Esophagus (tissue), 2 donors: ENCODE results near the gene SDR9C7. TPM values are rescaled to one million over a fixed set of nuclear protein-coding genes. Genes with fewer than 3 reads are reported as not detected.
"Not testable (repeated sequence)": the region's sequence is repeated elsewhere in the genome, so short reads cannot be mapped to it uniquely, and the experiment has no call there.

ENCODE experiments used
- H3K27ac ChIP-seq, 2 donors: one replicate each; pipeline ENCODE4 v1.5.1; 2013; ENCODE audit warnings: low read depth in 2 of 2, mild to moderate bottlenecking in 2 of 2, inconsistent platforms in 1 of 2, low read length in 1 of 2, moderate library complexity in 1 of 2
- H3K27me3 ChIP-seq, 2 donors: one replicate each; pipeline ENCODE4 v1.6.1; 2013; ENCODE audit warnings: low read length in 2 of 2, control low read depth in 1 of 2, mild to moderate bottlenecking in 1 of 2; ENCODE audit not compliant: insufficient read depth in 2 of 2, control insufficient read depth in 1 of 2
- H3K36me3 ChIP-seq, 2 donors: one replicate each; pipeline ENCODE4 v1.6.1; 2013; ENCODE audit warnings: low read length in 1 of 2; ENCODE audit not compliant: control insufficient read depth in 2 of 2, insufficient read depth in 2 of 2
- H3K4me1 ChIP-seq, 2 donors: one replicate each; pipeline ENCODE4 v1.6.1; 2013; ENCODE audit warnings: low read length in 1 of 2; ENCODE audit not compliant: control insufficient read depth in 2 of 2, insufficient read depth in 2 of 2
- H3K4me3 ChIP-seq, 2 donors: one replicate each; pipeline ENCODE4 v1.5.1; 2013; ENCODE audit warnings: low read length in 2 of 2, mild to moderate bottlenecking in 2 of 2, low read depth in 1 of 2, moderate library complexity in 1 of 2
- H3K9me3 ChIP-seq, 2 donors: one replicate each; pipeline ENCODE4 v1.6.1; 2013; ENCODE audit warnings: mild to moderate bottlenecking in 2 of 2, low read depth in 1 of 2, low read length in 1 of 2, moderate library complexity in 1 of 2; ENCODE audit not compliant: control insufficient read depth in 2 of 2, insufficient read depth in 1 of 2
- WGBS, 2 donors: extraction: QIAGEN DNeasy Blood & Tissue Kit; methylation state at CpG; one replicate each; pipeline ENCODE4 v1.1.7; 2013; 5-methylcytosine and 5-hydroxymethylcytosine counted together
- polyA plus RNA-seq, 2 donors: library from polyadenylated mRNA; stranded (reverse); fragments of 200-250 nt; gene quantifications; one replicate each; pipeline ENCODE4 v1.2.3, GENCODE V29; 2013
- donor health status: healthy with polysubstance abuse.
- donor health status: Bipolar disorder and iron deficiency.

SDR9C7 gene
- polyA plus RNA-seq, 2 donors: 9.4 to 16.8 TPM

- H3K4me1 ChIP-seq: peaks cover 0 to 8% of the 10 kb centered on the region in 2 donors
- no peak overlapping the region for H3K27ac ChIP-seq
- no peaks in the 10 kb centered on the region for H3K27me3 ChIP-seq
- no peaks in the 10 kb centered on the region for H3K36me3 ChIP-seq
- H3K9me3 ChIP-seq: peaks cover 4 to 7% of the 10 kb centered on the region in 2 donors
- WGBS, 2 donors: 91 to 92% methylated on average over 6 of the region's 6 CpGs
- no peak overlapping the region for H3K4me3 ChIP-seq
These were observed 20.1 kb upstream of the SDR9C7 start for GRCh38 chr12:56954057-56954957.

GRCh38 chr12:56953314-56953713, 19.1 kb upstream of the SDR9C7 start:
- Histone ChIP-seq H3K4me3 (no peak overlapping the region), H3K36me3 (no peaks in the 10 kb centered on the region), H3K9me3 (peaks cover 0 to 4% of the 10 kb centered on the region in 2 donors), H3K4me1 (peaks cover 0 to 8% of the 10 kb centered on the region in 2 donors), H3K27ac (no peak overlapping the region), H3K27me3 (no peaks in the 10 kb centered on the region)
- 43 to 47% methylated on average over 1 of the region's 1 CpG for WGBS, 2 donors

- Histone ChIP-seq H3K4me1 (peaks cover 0 to 4% of the 10 kb centered on the region in 2 donors), H3K27ac (no peak overlapping the region), H3K9me3 (peaks cover 0 to 2% of the 10 kb centered on the region in 2 donors), H3K36me3 (no peaks in the 10 kb centered on the region), H3K27me3 (no peaks in the 10 kb centered on the region), H3K4me3 (no peak overlapping the region)
- WGBS, 2 donors: 89 to 92% methylated on average over 11 of the region's 11 CpGs
These were observed 17.6 kb upstream of the SDR9C7 start for GRCh38 chr12:56951582-56952339.

- H3K27me3 ChIP-seq: no peaks in the 10 kb centered on the region
- H3K4me3 ChIP-seq: no peak overlapping the region
- no peaks in the 10 kb centered on the region for H3K36me3 ChIP-seq
- H3K27ac ChIP-seq: no peak overlapping the region
- WGBS, 2 donors: 98% methylated on average over 2 of the region's 2 CpGs
- H3K9me3 ChIP-seq: no peaks in the 10 kb centered on the region
- peaks cover 0 to under 1% of the 10 kb centered on the region in 2 donors for H3K4me1 ChIP-seq
These were observed 14.7 kb upstream of the SDR9C7 start for GRCh38 chr12:56948881-56949280.

GRCh38 chr12:56948457-56948777, 14.2 kb upstream of the SDR9C7 start:
- Histone ChIP-seq H3K4me3 (no peak overlapping the region), H3K9me3 (no peaks in the 10 kb centered on the region), H3K27me3 (no peaks in the 10 kb centered on the region), H3K36me3 (no peaks in the 10 kb centered on the region), H3K27ac (no peak overlapping the region), H3K4me1 (no peaks in the 10 kb centered on the region)

- WGBS, 2 donors: 77 to 86% methylated on average over 6 of the region's 6 CpGs
- H3K4me3 ChIP-seq: no peak overlapping the region
- no peaks in the 10 kb centered on the region for H3K36me3 ChIP-seq
- no peaks in the 10 kb centered on the region for H3K27me3 ChIP-seq
- H3K27ac ChIP-seq: no peak overlapping the region
- no peaks in the 10 kb centered on the region for H3K9me3 ChIP-seq
- no peaks in the 10 kb centered on the region for H3K4me1 ChIP-seq
These were observed 13.6 kb upstream of the SDR9C7 start for GRCh38 chr12:56947633-56948456.

GRCh38 chr12:56943878-56944277, 9.7 kb upstream of the SDR9C7 start:
- Histone ChIP-seq H3K4me3 (no peak overlapping the region), H3K4me1 (peaks cover 2 to 6% of the 10 kb centered on the region in 2 donors), H3K27me3 (no peaks in the 10 kb centered on the region), H3K27ac (no peak overlapping the region), H3K36me3 (no peaks in the 10 kb centered on the region), H3K9me3 (no peaks in the 10 kb centered on the region)
- WGBS, 2 donors: 91 to 94% methylated on average over 4 of the region's 4 CpGs

GRCh38 chr12:56943374-56943773, 9.2 kb upstream of the SDR9C7 start:
- not testable (repeated sequence) for H3K27me3 ChIP-seq, H3K4me1 ChIP-seq, H3K4me3 ChIP-seq, H3K27ac ChIP-seq, H3K9me3 ChIP-seq, H3K36me3 ChIP-seq
- WGBS, 2 donors: 87 to 90% methylated on average over 1 of the region's 1 CpG

GRCh38 chr12:56941299-56942017, 7.2 kb upstream of the SDR9C7 start:
- H3K27me3 ChIP-seq: no peaks in the 10 kb centered on the region
- peaks cover 2 to 6% of the 10 kb centered on the region in 2 donors for H3K4me1 ChIP-seq
- WGBS, 2 donors: 16 to 22% methylated on average over 2 to 3 of the region's 3 CpGs
- peak overlapping the region; percentile 28 to 85 for H3K27ac ChIP-seq
- no peak overlapping the region for H3K4me3 ChIP-seq
- no peaks in the 10 kb centered on the region for H3K36me3 ChIP-seq
- no peaks in the 10 kb centered on the region for H3K9me3 ChIP-seq
